GM18868 (cell line): Measurements from ENCODE around the gene ABHD12.
"Not testable (repeated sequence)": the region's sequence is repeated elsewhere in the genome, so short reads cannot be mapped to it uniquely, and the experiment has no call there.

Experiments used
- ATAC-seq: cut with Tn5 transposase; IDR thresholded peaks from one replicate; pipeline ENCODE4 v1.9.1; 2021; ENCODE audit warnings: mild to moderate bottlenecking, moderate library complexity; ENCODE audit not compliant: unreplicated experiment

The ABHD12 gene

GRCh38 chr20:25355011-25355595, 35.5 kb downstream of the ABHD12 start:
- ATAC-seq: no peak

- ATAC-seq: no peak
Measured at GRCh38 chr20:25353747-25354705, 36.6 kb downstream of the ABHD12 start.

GRCh38 chr20:25353353-25353746, 37.3 kb downstream of the ABHD12 start:
- no peak for ATAC-seq

- no peak for ATAC-seq
Measured at GRCh38 chr20:25352746-25353145, 37.9 kb downstream of the ABHD12 start.

GRCh38 chr20:25351024-25351360, 39.6 kb downstream of the ABHD12 start:
- no peak for ATAC-seq

- ATAC-seq: no peak
Measured at GRCh38 chr20:25346349-25346748, 44.3 kb downstream of the ABHD12 start.

GRCh38 chr20:25345721-25346120, 44.9 kb downstream of the ABHD12 start:
- no peak for ATAC-seq

- ATAC-seq: no peak
Measured at GRCh38 chr20:25344634-25345033, 46.0 kb downstream of the ABHD12 start.

GRCh38 chr20:25341716-25342680, 48.6 kb downstream of the ABHD12 start:
- peak; percentile 49 for ATAC-seq

- no peak for ATAC-seq
Measured at GRCh38 chr20:25340380-25340779, 50.3 kb downstream of the ABHD12 start.

- no peak for ATAC-seq
Measured at GRCh38 chr20:25339608-25340007, 51.0 kb downstream of the ABHD12 start.

GRCh38 chr20:25338112-25339023, 52.3 kb downstream of the ABHD12 start:
- ATAC-seq: no peak

GRCh38 chr20:25336561-25337422, 53.8 kb downstream of the ABHD12 start:
- ATAC-seq: no peak

- ATAC-seq: not testable (repeated sequence)
Measured at GRCh38 chr20:25334972-25335371, 55.7 kb downstream of the ABHD12 start.

GRCh38 chr20:25328954-25329498, 61.6 kb downstream of the ABHD12 start:
- ATAC-seq: no peak

- no peak for ATAC-seq
Measured at GRCh38 chr20:25327521-25328235, 63.0 kb downstream of the ABHD12 start.

GRCh38 chr20:25325997-25326396, 64.6 kb downstream of the ABHD12 start:
- ATAC-seq: no peak

- ATAC-seq: no peak
Measured at GRCh38 chr20:25325073-25325472, 65.6 kb downstream of the ABHD12 start.
